Parietal lobe (tissue), 1 donor: ENCODE data around the gene TMEM205. TPM values are rescaled to one million over a fixed set of nuclear protein-coding genes. Genes with fewer than 3 reads are reported as not detected.

Experiments
- total RNA-seq: library from RNA; depleted of rRNA; stranded (reverse); fragments of >200 nt; gene quantifications from one replicate; pipeline ENCODE4 v1.2.3, GENCODE V29; 2014

The TMEM205 gene
- 23.5 TPM for total RNA-seq

GRCh38 chr19:11346104-11346940 lies at the start of gene TMEM205, which contains the start of gene CCDC159:
Gene TMEM205, minus strand, starts transcription at chr19:11346268. Its CDS starts 649 bp downstream, at chr19:11345619.
Gene CCDC159, plus strand, starts transcription at chr19:11346519. Its CDS starts 88 bp downstream, at chr19:11346607.

GRCh38 chr19:11374433-11375142 lies 28.5 kb upstream of the TMEM205 start, which contains the start of gene SWSAP1:
Gene SWSAP1, plus strand, starts transcription at chr19:11374666. Its CDS starts 15 bp downstream, at chr19:11374681.

GRCh38 chr19:11355160-11356073 lies 9.3 kb upstream of the TMEM205 start, which contains the start of gene PLPPR2:
Gene PLPPR2, plus strand, starts transcription at chr19:11355432. Its CDS starts 2,242 bp downstream, at chr19:11357674.

GRCh38 chr19:11339254-11340098 lies 6.6 kb downstream of the TMEM205 start, which contains the start of gene RAB3D:
Gene RAB3D, minus strand, starts transcription at chr19:11339657. Its CDS starts 2,258 bp downstream, at chr19:11337399.

GRCh38 chr19:11295665-11296245 lies 50.3 kb downstream of the TMEM205 start, which contains the start of gene TSPAN16:
Gene TSPAN16, plus strand, starts transcription at chr19:11296160. Its CDS starts 138 bp downstream, at chr19:11296298.

Other genes with a start within 250 kb of the TMEM205 start
- 7.8 TPM for gene SPC24, start 190.5 kb downstream of the TMEM205 start, total RNA-seq
- gene KANK2, start 148.7 kb downstream of the TMEM205 start, total RNA-seq, result 3.4 TPM
- not detected for gene ANGPTL8, start 106.6 kb downstream of the TMEM205 start, total RNA-seq
- gene DOCK6, start 83.7 kb downstream of the TMEM205 start, total RNA-seq, result 5.9 TPM
- gene TSPAN16, start 50.1 kb downstream of the TMEM205 start, total RNA-seq, result not detected
- 18.2 TPM for gene RAB3D, start 6.6 kb downstream of the TMEM205 start, total RNA-seq
- gene CCDC159, start 251 bp upstream of the TMEM205 start, total RNA-seq, result 6.3 TPM
- 48.5 TPM for gene PLPPR2, start 9.2 kb upstream of the TMEM205 start, total RNA-seq
- gene SWSAP1, start 28.4 kb upstream of the TMEM205 start, total RNA-seq, result 0.94 TPM
- gene EPOR, start 38.0 kb upstream of the TMEM205 start, total RNA-seq, result 5.0 TPM
- gene RGL3, start 73.0 kb upstream of the TMEM205 start, total RNA-seq, result not detected
- 0.63 TPM for gene ODAD3, start 88.9 kb upstream of the TMEM205 start, total RNA-seq
- gene PRKCSH, start 89.4 kb upstream of the TMEM205 start, total RNA-seq, result 88.0 TPM
- 198 TPM for gene ELAVL3, start 134.8 kb upstream of the TMEM205 start, total RNA-seq
- gene ZNF653, start 159.6 kb upstream of the TMEM205 start, total RNA-seq, result 17.8 TPM
- gene ECSIT, start 182.9 kb upstream of the TMEM205 start, total RNA-seq, result 31.9 TPM
- gene CNN1, start 192.6 kb upstream of the TMEM205 start, total RNA-seq, result not detected
- 20.0 TPM for gene ELOF1, start 213.0 kb upstream of the TMEM205 start, total RNA-seq
- gene ACP5, start 231.4 kb upstream of the TMEM205 start, total RNA-seq, result not detected